Right renal cortex interstitium (tissue), 3 donors: ENCODE results near the gene ADM. TPM values are rescaled to one million over a fixed set of nuclear protein-coding genes. Genes with fewer than 3 reads are reported as not detected.
"Not testable (repeated sequence)": the region's sequence is repeated elsewhere in the genome, so short reads cannot be mapped to it uniquely, and the experiment has no call there.

Source experiments
- DNase-seq, 3 donors: peaks; one replicate each; pipeline ENCODE4 v3.0.0-alpha.2; 2013; ENCODE audit warnings: low read depth in 3 of 3, low spot score in 2 of 3
- polyA plus RNA-seq, 3 donors: library from polyadenylated mRNA; unstranded; fragments of 120-200 nt; gene quantifications; one replicate each; pipeline ENCODE4 v1.2.1, GENCODE V29; 2013; ENCODE audit not compliant: insufficient read length in 3 of 3

ADM gene
- 1 to 10 TPM; 7.0 to 9.5 (median 7.7) TPM for polyA plus RNA-seq

- DNase-seq: no peak
Observed at GRCh38 chr11:10304495-10305261, at the start of gene ADM. ADM (plus strand) TSS chr11:10305073; CDS start chr11:10305701, 628 bp downstream.

GRCh38 chr11:10255388-10256125, 49.3 kb upstream of the ADM start:
- DNase-seq: no peak

GRCh38 chr11:10257478-10257877, 47.4 kb upstream of the ADM start:
- no peak for DNase-seq

- no peak for DNase-seq
Observed at GRCh38 chr11:10261821-10262220, 43.1 kb upstream of the ADM start.

- DNase-seq: no peak
Observed at GRCh38 chr11:10263929-10264328, 40.9 kb upstream of the ADM start.

- DNase-seq: not testable (repeated sequence)
Observed at GRCh38 chr11:10264716-10265115, 40.2 kb upstream of the ADM start.

- no peak for DNase-seq
Observed at GRCh38 chr11:10265936-10266335, 38.9 kb upstream of the ADM start.

GRCh38 chr11:10267821-10268220, 37.1 kb upstream of the ADM start:
- no peak for DNase-seq

GRCh38 chr11:10268746-10269488, 36.0 kb upstream of the ADM start:
- no peak for DNase-seq

- DNase-seq: no peak
Observed at GRCh38 chr11:10272132-10272531, 32.7 kb upstream of the ADM start.

- DNase-seq: no peak
Observed at GRCh38 chr11:10273738-10274137, 31.1 kb upstream of the ADM start.

- DNase-seq: no peak
Observed at GRCh38 chr11:10274726-10275125, 30.1 kb upstream of the ADM start.

- DNase-seq: no peak
Observed at GRCh38 chr11:10275714-10276113, 29.2 kb upstream of the ADM start.

GRCh38 chr11:10282117-10282516, 22.8 kb upstream of the ADM start:
- DNase-seq: no peak

- DNase-seq: no peak
Observed at GRCh38 chr11:10283991-10284390, 20.9 kb upstream of the ADM start.

- no peak for DNase-seq
Observed at GRCh38 chr11:10285148-10285802, 19.6 kb upstream of the ADM start.

- DNase-seq: no peak
Observed at GRCh38 chr11:10287140-10287539, 17.7 kb upstream of the ADM start.

- DNase-seq: no peak
Observed at GRCh38 chr11:10287766-10288715, 16.8 kb upstream of the ADM start.

GRCh38 chr11:10288881-10289764, 15.8 kb upstream of the ADM start:
- no peak for DNase-seq
